CD4-positive, alpha-beta T cell treated with Interferon gamma for 1 hour (primary cell): ENCODE results near the gene TMEM170B.

Experiments used
- DNase-seq: peaks from one replicate; pipeline ENCODE4 v3.0.0-alpha.2; 2020

Gene TMEM170B

GRCh38 chr6:11589261-11589660 is 51.7 kb downstream of the TMEM170B start:
- no peak for DNase-seq

- DNase-seq, result no peak
Observed at GRCh38 chr6:11592294-11592906, 54.9 kb downstream of the TMEM170B start.

- no peak for DNase-seq
Observed at GRCh38 chr6:11593096-11593495, 55.5 kb downstream of the TMEM170B start.

- DNase-seq, result no peak
Observed at GRCh38 chr6:11595903-11596302, 58.4 kb downstream of the TMEM170B start.

- no peak for DNase-seq
Observed at GRCh38 chr6:11596640-11597237, 59.2 kb downstream of the TMEM170B start.

GRCh38 chr6:11598687-11599086 is 61.1 kb downstream of the TMEM170B start:
- peak; percentile 36 for DNase-seq

GRCh38 chr6:11600251-11600650 is 62.7 kb downstream of the TMEM170B start:
- DNase-seq, result no peak

- DNase-seq, result no peak
Observed at GRCh38 chr6:11601776-11602605, 64.4 kb downstream of the TMEM170B start.

- DNase-seq, result no peak
Observed at GRCh38 chr6:11604215-11604614, 66.7 kb downstream of the TMEM170B start.

GRCh38 chr6:11604836-11605506 is 67.4 kb downstream of the TMEM170B start:
- no peak for DNase-seq

GRCh38 chr6:11605507-11605905 is 68.0 kb downstream of the TMEM170B start:
- no peak for DNase-seq

GRCh38 chr6:11606332-11606731 is 68.8 kb downstream of the TMEM170B start:
- no peak for DNase-seq

GRCh38 chr6:11607383-11607782 is 69.8 kb downstream of the TMEM170B start:
- no peak for DNase-seq

- no peak for DNase-seq
Observed at GRCh38 chr6:11608600-11609323, 71.2 kb downstream of the TMEM170B start.

- no peak for DNase-seq
Observed at GRCh38 chr6:11609324-11610071, 71.9 kb downstream of the TMEM170B start.

- no peak for DNase-seq
Observed at GRCh38 chr6:11613336-11613735, 75.8 kb downstream of the TMEM170B start.

GRCh38 chr6:11613858-11614257 is 76.3 kb downstream of the TMEM170B start:
- no peak for DNase-seq

- DNase-seq, result no peak
Observed at GRCh38 chr6:11614534-11615213, 77.1 kb downstream of the TMEM170B start.

- DNase-seq, result no peak
Observed at GRCh38 chr6:11615214-11615602, 77.7 kb downstream of the TMEM170B start.

GRCh38 chr6:11616200-11616611 is 78.7 kb downstream of the TMEM170B start:
- no peak for DNase-seq

GRCh38 chr6:11618533-11618932 is 81.0 kb downstream of the TMEM170B start:
- no peak for DNase-seq
